Thyroid gland (tissue), 4 donors: Measurements from ENCODE around the gene TNP2.

Experiments
- CTCF ChIP-seq, 6 experiments: fragments of 200-600 bp in 3 of 6; fragments of 450-650 bp in 3 of 6; sonication (generic) in 3 of 6; IDR thresholded peaks; one replicate each; pipeline ENCODE4 v1.5.1; 2016 to 2019; ENCODE audit warnings: antibody characterized with exemption in 6 of 6, mild to moderate bottlenecking in 2 of 6, inconsistent platforms in 1 of 6, moderate library complexity in 1 of 6
- POLR2A ChIP-seq, 2 donors: fragments of 450-650 bp; IDR thresholded peaks; one replicate each; pipeline ENCODE4 v1.6.1; 2017; ENCODE audit warnings: antibody characterized with exemption in 2 of 2, mild to moderate bottlenecking in 2 of 2, moderate library complexity in 1 of 2

- TF ChIP-seq CTCF (IDR thresholded peaks at IDR 0.05), result no peak
- TF ChIP-seq POLR2A (IDR thresholded peaks at IDR 0.05), result no peak
Observed at GRCh38 chr16:11219178-11219577, 49.9 kb downstream of the TNP2 start.
